ENCODE data around the gene OSBPL3. TPM values are rescaled to one million over a fixed set of nuclear protein-coding genes. Genes with fewer than 3 reads are reported as not detected.
A peak's percentile ranks its signal among the peaks of the same experiment; 100 is the strongest.

The OSBPL3 gene
- total RNA-seq, 1 experiment from 2014 or later, result 8.6 TPM

DNA sequence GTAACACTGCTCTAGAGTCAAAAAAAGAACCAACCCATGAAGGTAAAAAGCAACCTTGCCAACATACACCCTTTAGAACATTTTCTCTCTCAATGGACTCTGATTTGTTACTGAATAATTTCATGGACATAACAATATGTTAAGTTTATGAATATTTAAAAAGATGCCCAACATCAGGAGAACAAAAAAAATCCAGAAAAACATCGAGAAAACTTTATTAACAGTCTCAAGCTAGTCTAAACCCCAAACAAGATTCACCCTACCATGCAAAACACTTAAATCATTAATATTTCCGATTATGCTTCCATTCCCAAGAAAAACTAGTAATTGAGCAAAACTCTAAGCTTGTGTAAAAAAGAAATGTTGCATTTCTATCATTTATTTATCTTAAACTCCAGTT, 46.7 kb downstream of the OSBPL3 start:
- Histone ChIP-seq H3K14ac (ENCODE audit: insufficient read depth, low read length) (no peak overlapping the region), H3K79me2 (ENCODE audit: insufficient read depth, low read length) (no peaks in the 10 kb centered on the region), H3K9ac (ENCODE audit: extremely low read depth, insufficient read length, low read length) (no peak overlapping the region), H4K5ac (ENCODE audit: insufficient read length, low read depth, low read length) (no peak overlapping the region), H3K4me2 (ENCODE audit: insufficient read depth, insufficient read length, low read length) (no peak overlapping the region), H4K8ac (replicated peaks; ENCODE audit: insufficient read length, low read depth, low read length) (no peak overlapping the region), H4K20me1 (ENCODE audit: control insufficient read depth, insufficient read depth, insufficient read length) (no peaks in the 10 kb centered on the region), H3K23ac (ENCODE audit: insufficient read length, low read depth, low read length) (no peak overlapping the region), H2BK120ac (ENCODE audit: low read depth, low read length, poor library complexity, severe bottlenecking) (no peak overlapping the region), H2AFZ (ENCODE audit: low read length) (no peak overlapping the region), H2BK5ac (ENCODE audit: insufficient read length, low read length) (no peak overlapping the region), H3K4me1 (ENCODE audit: insufficient read depth, low read length) (peaks cover 7% of the 10 kb centered on the region; the same call in 1 of the 2 replicates), H2BK20ac (ENCODE audit: low read depth, low read length, poor library complexity, severe bottlenecking) (no peak overlapping the region), H3T11ph (ENCODE audit: low read length) (no peak overlapping the region), H2BK15ac (ENCODE audit: low read depth, low read length) (no peak overlapping the region), H3K23me2 (ENCODE audit: insufficient read length, low read depth, low read length, poor library complexity, severe bottlenecking) (no peaks in the 10 kb centered on the region), H3K4ac (ENCODE audit: low read depth, low read length) (no peak overlapping the region), H3K18ac (ENCODE audit: insufficient read length, low read depth, low read length) (no peak overlapping the region), H2AK5ac (ENCODE audit: insufficient read length, low read length) (no peak overlapping the region), H4K91ac (ENCODE audit: insufficient read length, low read depth, low read length) (no peak overlapping the region), H3K56ac (ENCODE audit: insufficient read length, low read depth, low read length) (no peak overlapping the region), H3K27ac (ENCODE audit: insufficient read length, low read depth, low read length) (no peak overlapping the region), H2BK12ac (ENCODE audit: insufficient read length, low read depth, low read length) (no peak overlapping the region), H3K9me3 (ENCODE audit: control insufficient read depth, low read depth, low read length) (no peaks in the 10 kb centered on the region), H3K79me1 (ENCODE audit: insufficient read depth, low read depth, low read length, poor library complexity, severe bottlenecking) (no peaks in the 10 kb centered on the region), H3K27me3 (ENCODE audit: insufficient read depth, low read length) (no peaks in the 10 kb centered on the region)
- H3K27me3 Mint-ChIP-seq (ENCODE audit: low read depth), result no peaks in the 10 kb centered on the region
- peak overlapping the region in 1 of 3 experiments; percentile 39; a peak in 2 of 7 replicates for H3K27ac Mint-ChIP-seq
- H3K9me3 Mint-ChIP-seq, result peaks cover 2 to 3% of the 10 kb centered on the region in 2 experiments; a peak in 2 of 5 replicates
- no CpG with 5 or more reads among the region's 2 CpGs for WGBS (ENCODE audit: extremely low coverage, insufficient read length, low lambda C conversion rate)
- peaks cover 37 to 38% of the 10 kb centered on the region in 2 experiments for H3K4me1 Mint-ChIP-seq
- H3K4me3 Mint-ChIP-seq, result no peak overlapping the region
- no peak for DNase-seq
- peaks cover 3 to 9% (median 7%) of the 10 kb centered on the region in 3 experiments; a peak in 5 of 7 replicates for H3K36me3 Mint-ChIP-seq (ENCODE audit: insufficient read depth in 1 of 3, low read depth in 3 of 3)
- TF ChIP-seq, protein P1, sequence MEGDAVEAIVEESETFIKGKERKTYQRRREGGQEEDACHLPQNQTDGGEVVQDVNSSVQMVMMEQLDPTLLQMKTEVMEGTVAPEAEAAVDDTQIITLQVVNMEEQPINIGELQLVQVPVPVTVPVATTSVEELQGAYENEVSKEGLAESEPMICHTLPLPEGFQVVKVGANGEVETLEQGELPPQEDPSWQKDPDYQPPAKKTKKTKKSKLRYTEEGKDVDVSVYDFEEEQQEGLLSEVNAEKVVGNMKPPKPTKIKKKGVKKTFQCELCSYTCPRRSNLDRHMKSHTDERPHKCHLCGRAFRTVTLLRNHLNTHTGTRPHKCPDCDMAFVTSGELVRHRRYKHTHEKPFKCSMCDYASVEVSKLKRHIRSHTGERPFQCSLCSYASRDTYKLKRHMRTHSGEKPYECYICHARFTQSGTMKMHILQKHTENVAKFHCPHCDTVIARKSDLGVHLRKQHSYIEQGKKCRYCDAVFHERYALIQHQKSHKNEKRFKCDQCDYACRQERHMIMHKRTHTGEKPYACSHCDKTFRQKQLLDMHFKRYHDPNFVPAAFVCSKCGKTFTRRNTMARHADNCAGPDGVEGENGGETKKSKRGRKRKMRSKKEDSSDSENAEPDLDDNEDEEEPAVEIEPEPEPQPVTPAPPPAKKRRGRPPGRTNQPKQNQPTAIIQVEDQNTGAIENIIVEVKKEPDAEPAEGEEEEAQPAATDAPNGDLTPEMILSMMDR (conservative IDR thresholded peaks at IDR 0.05), result no peak

Measured in H9 (cell line).